ENCODE data around the gene TRAF3IP1.

The TRAF3IP1 gene

DNA sequence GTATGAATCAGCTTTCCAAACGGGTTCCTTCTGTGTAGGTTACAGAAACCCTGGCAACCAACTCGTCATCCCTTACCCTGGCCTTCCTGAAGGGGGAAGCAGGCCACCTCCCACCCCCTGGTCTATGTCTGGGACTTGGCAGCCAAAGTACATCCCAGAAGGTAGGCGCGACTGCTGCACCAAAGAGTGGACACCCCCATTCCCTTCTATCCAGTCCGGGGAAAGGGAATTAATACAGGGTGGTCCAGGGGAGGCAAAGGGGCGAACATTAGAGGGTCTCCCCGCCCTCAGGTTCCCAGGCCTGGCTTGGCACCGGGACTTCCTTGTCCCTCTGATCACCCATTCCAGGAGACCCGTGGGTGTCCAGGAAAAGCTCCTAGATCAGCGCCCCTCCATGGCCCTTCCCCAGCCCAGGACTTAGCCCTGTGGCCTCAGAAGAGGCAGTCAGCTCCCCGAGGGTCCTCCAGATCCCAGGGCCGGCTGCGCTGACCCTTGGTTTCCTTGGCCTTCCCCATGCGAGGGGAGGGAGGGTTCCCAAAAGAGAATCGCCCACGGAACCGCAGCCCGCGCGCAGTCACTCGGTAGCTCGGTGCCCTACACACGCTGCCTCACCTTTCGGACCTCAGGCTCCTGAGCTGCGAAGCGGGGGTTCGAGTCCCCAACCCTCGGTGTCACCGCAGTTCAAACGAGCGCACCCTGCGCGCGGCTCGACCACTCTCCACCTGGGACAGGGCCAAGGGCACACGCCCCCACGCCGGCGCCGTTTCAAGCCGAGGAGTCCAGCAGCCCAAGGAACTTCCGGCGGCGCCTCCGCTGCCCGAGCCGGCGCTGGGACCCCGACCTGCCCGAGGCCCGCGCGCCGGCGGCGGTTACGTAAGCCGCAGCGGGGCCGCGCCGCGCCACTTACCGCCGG lies 32.3 kb upstream of the TRAF3IP1 start, which contains the start of gene PER2:
Gene PER2, minus strand, starts transcription at position 874 of the 913 bp plus-strand sequence. CDS start 10,674 bp downstream, outside the sequence.
- Histone ChIP-seq H3K4me1 (no peaks in the 10 kb centered on the region), H3K4me2 (ENCODE audit: low read length) (peak within 1 kb of the TSS; percentile 90), H3K9me3 (ENCODE audit: control insufficient read depth, low read length) (no peaks in the 10 kb centered on the region), H2AFZ (peak within 1 kb of the TSS; percentile 91), H3K4me3 (ENCODE audit: low read depth, low read length) (peak within 1 kb of the TSS; percentile 88), H3K79me2 (peaks cover 15% of the 10 kb centered on the region), H3K27me3 (ENCODE audit: control insufficient read depth, insufficient read depth, low read length) (no peaks in the 10 kb centered on the region), H3K27ac (peak within 1 kb of the TSS; percentile 77), H3K36me3 (ENCODE audit: control insufficient read depth, insufficient read depth, low read length) (no peaks in the 10 kb centered on the region), H3K9ac (peak within 1 kb of the TSS; percentile 82)
- TF ChIP-seq, protein P1, sequence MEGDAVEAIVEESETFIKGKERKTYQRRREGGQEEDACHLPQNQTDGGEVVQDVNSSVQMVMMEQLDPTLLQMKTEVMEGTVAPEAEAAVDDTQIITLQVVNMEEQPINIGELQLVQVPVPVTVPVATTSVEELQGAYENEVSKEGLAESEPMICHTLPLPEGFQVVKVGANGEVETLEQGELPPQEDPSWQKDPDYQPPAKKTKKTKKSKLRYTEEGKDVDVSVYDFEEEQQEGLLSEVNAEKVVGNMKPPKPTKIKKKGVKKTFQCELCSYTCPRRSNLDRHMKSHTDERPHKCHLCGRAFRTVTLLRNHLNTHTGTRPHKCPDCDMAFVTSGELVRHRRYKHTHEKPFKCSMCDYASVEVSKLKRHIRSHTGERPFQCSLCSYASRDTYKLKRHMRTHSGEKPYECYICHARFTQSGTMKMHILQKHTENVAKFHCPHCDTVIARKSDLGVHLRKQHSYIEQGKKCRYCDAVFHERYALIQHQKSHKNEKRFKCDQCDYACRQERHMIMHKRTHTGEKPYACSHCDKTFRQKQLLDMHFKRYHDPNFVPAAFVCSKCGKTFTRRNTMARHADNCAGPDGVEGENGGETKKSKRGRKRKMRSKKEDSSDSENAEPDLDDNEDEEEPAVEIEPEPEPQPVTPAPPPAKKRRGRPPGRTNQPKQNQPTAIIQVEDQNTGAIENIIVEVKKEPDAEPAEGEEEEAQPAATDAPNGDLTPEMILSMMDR (IDR thresholded peaks at IDR 0.05): peak; percentile 23

DNA sequence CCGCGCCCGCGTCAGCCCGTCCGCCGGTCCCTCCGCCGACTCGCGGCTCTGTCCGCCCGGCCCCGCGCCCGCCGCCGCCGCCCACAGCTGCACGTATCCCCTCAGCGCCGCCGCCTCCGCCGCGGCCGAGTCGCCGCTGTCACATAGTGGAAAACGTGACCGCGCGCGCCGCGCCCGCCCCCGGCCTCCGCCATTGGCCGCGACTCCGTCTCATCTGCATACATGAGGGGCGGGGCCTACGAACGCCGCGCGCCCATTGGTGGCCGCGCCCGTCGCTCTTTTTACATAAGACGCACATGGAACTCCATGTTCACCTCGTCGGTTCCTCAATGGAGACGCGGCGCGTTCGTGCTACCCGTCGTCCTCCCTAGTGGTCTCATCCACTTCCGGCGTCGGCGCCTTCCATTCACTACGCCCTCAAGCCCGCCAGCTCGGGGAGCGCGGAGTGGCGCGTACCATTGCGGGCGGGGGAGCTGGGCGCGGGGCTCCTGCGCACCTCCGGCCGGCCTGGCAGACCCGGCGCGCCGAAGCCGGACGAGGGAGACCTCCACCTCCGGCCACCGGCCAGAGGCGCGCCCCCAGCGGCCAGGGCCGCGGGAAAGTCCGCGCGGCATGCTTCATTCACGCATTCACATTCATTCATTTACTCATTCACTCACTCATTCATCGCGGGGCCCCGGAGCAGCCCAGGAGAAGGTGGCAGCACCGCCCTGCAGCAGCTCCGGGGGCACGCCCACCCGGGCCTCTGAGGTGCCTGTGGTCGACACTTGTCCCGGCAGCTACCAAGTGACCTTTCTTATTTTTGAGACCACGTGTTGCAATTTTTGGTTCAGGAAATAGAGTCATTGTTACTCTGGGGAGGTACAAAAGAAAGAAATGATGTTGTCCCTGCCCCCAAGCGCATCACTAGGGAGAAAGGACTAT lies 31.4 kb upstream of the TRAF3IP1 start:
- peak overlapping the region; percentile 90 for H3K4me2 ChIP-seq (ENCODE audit: low read length)
- H2AFZ ChIP-seq: peak overlapping the region; percentile 91
- no peaks in the 10 kb centered on the region for H3K9me3 ChIP-seq (ENCODE audit: control insufficient read depth, low read length)
- peak overlapping the region; percentile 13 for H3K9ac ChIP-seq
- peak overlapping the region; percentile 88 for H3K4me3 ChIP-seq (ENCODE audit: low read depth, low read length)
- H3K27ac ChIP-seq: peak overlapping the region; percentile 77
- peaks cover 12% of the 10 kb centered on the region for H3K79me2 ChIP-seq
- peaks cover 3% of the 10 kb centered on the region for H3K4me1 ChIP-seq
- TF ChIP-seq, protein P1 (IDR thresholded peaks at IDR 0.05): peak; percentile 41
- H3K27me3 ChIP-seq (ENCODE audit: control insufficient read depth, insufficient read depth, low read length): no peaks in the 10 kb centered on the region
- H3K36me3 ChIP-seq (ENCODE audit: control insufficient read depth, insufficient read depth, low read length): no peaks in the 10 kb centered on the region

DNA sequence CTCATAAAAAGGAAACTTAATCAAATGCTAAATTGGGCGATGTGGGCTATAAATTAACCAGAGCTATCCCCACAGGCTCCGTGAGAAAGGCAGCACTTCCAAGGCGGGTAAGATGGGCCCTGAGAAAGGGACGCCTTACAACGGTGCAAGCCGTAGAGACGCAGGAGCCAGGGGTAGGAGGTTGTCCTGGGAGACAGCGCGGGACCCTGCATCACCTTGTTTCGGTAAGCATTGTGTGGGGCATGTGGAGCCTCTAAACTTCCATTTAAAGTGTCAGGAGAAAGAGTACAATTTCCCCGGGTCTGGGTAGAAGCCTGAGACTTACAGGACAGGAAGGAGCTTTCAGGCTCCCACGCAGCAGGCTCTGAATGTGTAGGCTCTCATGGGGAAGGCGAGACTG lies 30.7 kb upstream of the TRAF3IP1 start:
- TF ChIP-seq, protein P1 (IDR thresholded peaks at IDR 0.05): no peak
- H3K9ac ChIP-seq: no peak overlapping the region

GRCh38 chr2:238290091-238290509 lies 30.2 kb upstream of the TRAF3IP1 start:
- H3K36me3 ChIP-seq (ENCODE audit: control insufficient read depth, insufficient read depth, low read length): no peaks in the 10 kb centered on the region
- peaks cover 13% of the 10 kb centered on the region for H3K4me1 ChIP-seq
- no peak overlapping the region for H3K9ac ChIP-seq
- no peak overlapping the region for H2AFZ ChIP-seq
- TF ChIP-seq, protein P1 (IDR thresholded peaks at IDR 0.05): no peak
- H3K27me3 ChIP-seq (ENCODE audit: control insufficient read depth, insufficient read depth, low read length): no peaks in the 10 kb centered on the region
- no peaks in the 10 kb centered on the region for H3K9me3 ChIP-seq (ENCODE audit: control insufficient read depth, low read length)
- H3K4me3 ChIP-seq (ENCODE audit: low read depth, low read length): no peak overlapping the region
- H3K27ac ChIP-seq: no peak overlapping the region
- H3K79me2 ChIP-seq: peaks cover 9% of the 10 kb centered on the region
- H3K4me2 ChIP-seq (ENCODE audit: low read length): peak overlapping the region; percentile 27

More for the DNA sequence above, 30.7 kb upstream of the TRAF3IP1 start:
- peak overlapping the region; percentile 88 for H3K4me3 ChIP-seq (ENCODE audit: low read depth, low read length)
- H3K9me3 ChIP-seq (ENCODE audit: control insufficient read depth, low read length): no peaks in the 10 kb centered on the region
- no peaks in the 10 kb centered on the region for H3K27me3 ChIP-seq (ENCODE audit: control insufficient read depth, insufficient read depth, low read length)
- H3K4me1 ChIP-seq: peaks cover 9% of the 10 kb centered on the region
- H3K4me2 ChIP-seq (ENCODE audit: low read length): peak overlapping the region; percentile 90
- peak overlapping the region; percentile 77 for H3K27ac ChIP-seq
- peaks cover 10% of the 10 kb centered on the region for H3K79me2 ChIP-seq
- H2AFZ ChIP-seq: peak overlapping the region; percentile 91
- H3K36me3 ChIP-seq (ENCODE audit: control insufficient read depth, insufficient read depth, low read length): no peaks in the 10 kb centered on the region

Data from parathyroid adenoma (tissue), 2 donors.